Neural progenitor cell (in vitro differentiated cells): ENCODE results near the gene CRACDL. TPM values are rescaled to one million over a fixed set of nuclear protein-coding genes. Genes with fewer than 3 reads are reported as not detected.

ENCODE experiments used
- DNase-seq: peaks from one replicate; pipeline ENCODE4 v3.0.0-alpha.2; 2016; ENCODE audit warnings: low spot score
- H2AFZ ChIP-seq: fragments of 200-600 bp; sonication (generic); replicated peaks from 2 replicates; pipeline ENCODE4 v1.6.1; 2016; ENCODE audit warnings: antibody characterized with exemption
- H3F3A ChIP-seq: fragments of 200-600 bp; sonication (generic); 2 replicates; pipeline ENCODE4 v1.6.1; 2016; ENCODE audit warnings: antibody characterized with exemption, low read depth
- H3K27ac ChIP-seq: fragments of 200-600 bp; sonication (generic); 2 replicates; pipeline ENCODE4 v1.5.1; 2016; ENCODE audit warnings: mild to moderate bottlenecking
- H3K27me3 ChIP-seq: fragments of 200-600 bp; sonication (generic); 2 replicates; pipeline ENCODE4 v1.6.1; 2016; ENCODE audit warnings: mild to moderate bottlenecking, moderate library complexity
- H3K36me3 ChIP-seq: fragments of 200-600 bp; sonication (generic); 2 replicates; pipeline ENCODE4 v1.5.1; 2016
- H3K4me1 ChIP-seq: fragments of 200-600 bp; sonication (generic); 2 replicates; pipeline ENCODE4 v1.6.1; 2016; ENCODE audit warnings: mixed run types
- H3K4me2 ChIP-seq: fragments of 200-600 bp; sonication (generic); 2 replicates; pipeline ENCODE4 v1.6.1; 2016
- H3K4me3 ChIP-seq: fragments of 200-600 bp; sonication (generic); 2 replicates; pipeline ENCODE4 v1.5.1; 2016
- H3K79me2 ChIP-seq: fragments of 200-600 bp; sonication (generic); 2 replicates; pipeline ENCODE4 v1.6.1; 2016; ENCODE audit warnings: low read depth
- H3K9ac ChIP-seq: fragments of 200-600 bp; sonication (generic); 2 replicates; pipeline ENCODE4 v1.6.1; 2016
- H3K9me3 ChIP-seq: fragments of 200-600 bp; sonication (generic); 2 replicates; pipeline ENCODE4 v1.5.1; 2016; ENCODE audit warnings: low read depth
- H4K20me1 ChIP-seq: fragments of 200-600 bp; sonication (generic); 2 replicates; pipeline ENCODE4 v1.6.1; 2016; ENCODE audit warnings: low read depth
- H3K27ac Mint-ChIP-seq: 3 replicates; pipeline ENCODE4 v1.8.0; 2021; ENCODE audit warnings: mixed read lengths
- H3K27me3 Mint-ChIP-seq: 2 replicates; pipeline ENCODE4 v1.8.0; 2022; ENCODE audit warnings: low read depth, mild to moderate bottlenecking, inconsistent platforms, moderate library complexity, mixed read lengths; ENCODE audit not compliant: insufficient read depth
- H3K36me3 Mint-ChIP-seq: 3 replicates; pipeline ENCODE4 v1.8.0; 2021; ENCODE audit warnings: mixed read lengths
- H3K4me1 Mint-ChIP-seq: 3 replicates; pipeline ENCODE4 v1.8.0; 2021; ENCODE audit warnings: mixed read lengths
- H3K4me3 Mint-ChIP-seq: 3 replicates; pipeline ENCODE4 v1.8.0; 2021; ENCODE audit warnings: mild to moderate bottlenecking, moderate library complexity, mixed read lengths
- H3K9me3 Mint-ChIP-seq: 3 replicates; pipeline ENCODE4 v1.8.0; 2020; ENCODE audit warnings: mixed read lengths
- EZH2 ChIP-seq: fragments of 200-600 bp; sonication (generic); IDR thresholded peaks from 2 replicates; pipeline ENCODE4 v1.6.1; 2017; ENCODE audit warnings: antibody characterized with exemption, mild to moderate bottlenecking, moderate library complexity
- EZH2phosphoT487 ChIP-seq: fragments of 200-600 bp; sonication (generic); IDR thresholded peaks from 2 replicates; pipeline ENCODE4 v1.6.1; 2017; ENCODE audit warnings: antibody characterized with exemption
- total RNA-seq: library from RNA; depleted of rRNA; stranded (reverse); fragments of >200 nt; gene quantifications from 2 replicates; pipeline ENCODE4 v1.2.3, GENCODE V29; 2015; ENCODE audit warnings: low replicate concordance
- TF ChIP-seq, protein P1 (sequence below): fragments of 200-600 bp; sonication (generic); IDR thresholded peaks from 2 replicates; pipeline ENCODE4 v1.5.1; 2017; ENCODE audit warnings: antibody characterized with exemption, mild to moderate bottlenecking

The CRACDL gene
- total RNA-seq, 1 donor from 2014 or later = 0.07 TPM

DNA sequence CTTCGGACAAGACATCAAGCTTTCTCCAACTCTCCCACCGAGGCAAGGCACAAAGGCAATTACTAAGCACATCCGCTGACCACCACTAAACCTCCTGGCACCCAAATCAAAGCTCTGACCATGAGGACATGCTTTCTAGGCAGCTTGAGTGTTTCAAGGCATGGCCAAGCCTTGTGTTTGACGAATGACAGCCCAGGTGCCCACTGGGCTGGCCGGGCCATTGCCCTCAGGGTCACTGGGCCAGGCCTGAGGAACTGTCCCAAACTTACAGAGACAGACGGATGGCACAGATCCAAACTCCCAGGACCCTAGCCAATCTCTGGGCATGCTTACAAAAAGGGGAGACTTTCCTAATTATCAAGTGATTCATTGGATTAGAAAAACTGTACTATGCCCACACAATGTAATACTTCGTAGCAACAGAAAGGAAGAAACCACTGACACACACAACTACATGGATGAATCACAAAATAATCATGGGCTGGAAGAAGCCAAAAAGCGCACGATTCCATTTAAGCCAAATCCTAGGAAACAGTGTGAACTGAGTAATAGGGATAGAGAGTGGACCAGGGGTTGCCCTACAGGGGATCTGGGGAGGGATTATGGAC, 20.2 kb downstream of the CRACDL start:
- Mint-ChIP-seq H3K9me3 (peaks cover 2% of the 10 kb centered on the region), H3K27ac (no peak overlapping the region), H3K4me3 (no peak overlapping the region), H3K4me1 (peaks cover 2% of the 10 kb centered on the region), H3K27me3 (peaks cover 5% of the 10 kb centered on the region), H3K36me3 (no peaks in the 10 kb centered on the region)
- Histone ChIP-seq H3K79me2 (no peaks in the 10 kb centered on the region), H3K9ac (no peak overlapping the region), H3K9me3 (no peaks in the 10 kb centered on the region), H3K4me2 (no peak overlapping the region), H3K27me3 (no peaks in the 10 kb centered on the region), H3K36me3 (no peaks in the 10 kb centered on the region), H3F3A (no peaks in the 10 kb centered on the region), H3K27ac (no peak overlapping the region), H3K4me1 (no peaks in the 10 kb centered on the region), H4K20me1 (no peaks in the 10 kb centered on the region), H2AFZ (no peak overlapping the region), H3K4me3 (no peak overlapping the region)
- no peak for TF ChIP-seq EZH2phosphoT487
- TF ChIP-seq, protein P1, sequence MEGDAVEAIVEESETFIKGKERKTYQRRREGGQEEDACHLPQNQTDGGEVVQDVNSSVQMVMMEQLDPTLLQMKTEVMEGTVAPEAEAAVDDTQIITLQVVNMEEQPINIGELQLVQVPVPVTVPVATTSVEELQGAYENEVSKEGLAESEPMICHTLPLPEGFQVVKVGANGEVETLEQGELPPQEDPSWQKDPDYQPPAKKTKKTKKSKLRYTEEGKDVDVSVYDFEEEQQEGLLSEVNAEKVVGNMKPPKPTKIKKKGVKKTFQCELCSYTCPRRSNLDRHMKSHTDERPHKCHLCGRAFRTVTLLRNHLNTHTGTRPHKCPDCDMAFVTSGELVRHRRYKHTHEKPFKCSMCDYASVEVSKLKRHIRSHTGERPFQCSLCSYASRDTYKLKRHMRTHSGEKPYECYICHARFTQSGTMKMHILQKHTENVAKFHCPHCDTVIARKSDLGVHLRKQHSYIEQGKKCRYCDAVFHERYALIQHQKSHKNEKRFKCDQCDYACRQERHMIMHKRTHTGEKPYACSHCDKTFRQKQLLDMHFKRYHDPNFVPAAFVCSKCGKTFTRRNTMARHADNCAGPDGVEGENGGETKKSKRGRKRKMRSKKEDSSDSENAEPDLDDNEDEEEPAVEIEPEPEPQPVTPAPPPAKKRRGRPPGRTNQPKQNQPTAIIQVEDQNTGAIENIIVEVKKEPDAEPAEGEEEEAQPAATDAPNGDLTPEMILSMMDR = no peak
- DNase-seq = no peak

DNA sequence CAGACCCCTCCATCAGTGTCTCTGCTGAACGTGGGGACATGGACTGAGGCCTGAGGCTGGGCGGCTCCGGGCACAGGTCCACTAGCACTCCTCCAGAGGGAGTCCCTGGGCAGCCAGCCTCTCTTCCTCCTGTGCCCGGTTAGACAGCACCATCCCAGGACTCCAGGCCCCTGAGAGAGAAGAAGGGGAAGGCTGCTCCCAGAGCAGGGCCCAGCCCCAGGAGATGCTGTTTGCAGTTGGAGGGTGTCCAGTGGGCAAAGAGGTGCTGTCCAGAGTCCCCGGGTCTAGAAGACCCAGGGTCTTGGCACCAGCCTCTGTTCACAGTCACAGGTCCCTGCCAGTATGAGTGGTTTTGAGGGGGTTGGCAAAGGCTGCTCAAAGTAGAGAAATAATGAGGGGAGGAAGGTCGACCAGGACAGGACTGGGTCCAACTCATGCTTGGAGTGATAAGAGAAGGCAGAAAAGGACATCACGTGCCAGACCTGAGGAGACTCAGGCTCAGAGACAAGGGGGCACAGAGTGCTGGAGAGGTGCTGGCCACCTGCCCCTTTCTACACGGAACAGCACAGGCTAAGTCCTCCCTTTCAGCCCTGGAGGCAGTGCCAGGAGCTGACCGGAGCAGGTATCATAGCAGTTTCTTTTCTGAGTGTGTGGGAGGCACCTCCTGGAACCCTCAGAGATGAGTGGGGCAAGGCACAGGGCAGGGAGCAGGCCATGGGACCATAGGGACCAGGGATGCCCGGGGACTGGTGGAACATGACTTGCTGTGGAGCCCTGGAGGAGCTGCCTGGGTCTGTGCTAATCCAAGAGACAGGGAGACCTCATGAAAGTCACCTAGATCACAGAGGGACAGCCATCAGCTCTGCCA, 21.1 kb downstream of the CRACDL start:
- no peak overlapping the region for H3K4me3 ChIP-seq

DNA sequence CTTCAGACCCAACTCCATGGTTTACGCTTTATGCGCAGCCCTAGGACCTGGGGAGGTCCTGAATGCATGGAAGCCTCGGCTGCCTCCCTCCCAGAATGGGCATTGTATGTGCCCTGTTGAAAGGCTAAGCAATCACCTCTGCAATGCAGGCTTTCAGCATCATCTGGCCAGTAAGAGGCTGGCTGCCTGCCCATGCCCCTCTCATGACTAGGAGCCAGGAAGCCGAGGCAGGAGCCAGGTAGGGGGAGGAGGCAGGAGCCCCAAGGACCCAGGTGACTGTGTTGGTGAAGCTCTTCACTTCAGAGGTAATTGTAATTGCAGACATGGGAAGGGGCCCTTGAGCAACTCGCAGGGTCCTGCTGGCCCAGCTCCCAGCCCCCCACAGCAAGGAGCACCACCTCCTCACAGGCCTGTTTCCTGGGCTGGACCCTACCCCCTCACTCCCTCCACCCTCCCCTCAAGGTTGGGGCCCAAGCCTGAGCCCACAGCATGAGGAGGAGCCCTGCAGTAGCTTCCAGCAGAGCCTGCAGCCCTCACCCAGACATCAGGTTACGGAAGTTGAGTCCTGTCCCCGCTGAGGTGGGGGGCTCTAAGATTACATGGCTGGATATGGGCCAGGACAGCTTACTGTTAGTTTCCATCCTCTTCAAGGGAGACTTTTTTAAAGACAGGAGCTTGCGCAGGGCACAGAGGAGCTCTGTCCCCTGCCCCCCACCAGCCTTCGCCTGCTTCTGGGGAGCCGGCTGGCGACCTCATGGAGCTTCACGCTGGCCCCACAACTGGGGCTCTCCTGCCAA, 21.9 kb downstream of the CRACDL start:
- H3K36me3 Mint-ChIP-seq = no peaks in the 10 kb centered on the region
- H3K4me3 Mint-ChIP-seq = no peak overlapping the region
- no peak overlapping the region for H3K4me3 ChIP-seq

More for the DNA sequence above, 21.1 kb downstream of the CRACDL start:
- Histone ChIP-seq H3K79me2 (no peaks in the 10 kb centered on the region), H3F3A (peaks cover 1% of the 10 kb centered on the region), H3K36me3 (no peaks in the 10 kb centered on the region), H3K4me1 (peaks cover 1% of the 10 kb centered on the region), H3K9ac (no peak overlapping the region), H3K27me3 (no peaks in the 10 kb centered on the region), H3K4me2 (no peak overlapping the region), H3K9me3 (no peaks in the 10 kb centered on the region), H2AFZ (no peak overlapping the region), H4K20me1 (no peaks in the 10 kb centered on the region), H3K27ac (no peak overlapping the region)
- Mint-ChIP-seq H3K4me3 (no peak overlapping the region), H3K27ac (no peak overlapping the region), H3K36me3 (no peaks in the 10 kb centered on the region), H3K27me3 (peaks cover 3% of the 10 kb centered on the region), H3K9me3 (peaks cover 2% of the 10 kb centered on the region), H3K4me1 (peaks cover 3% of the 10 kb centered on the region)
- TF ChIP-seq EZH2phosphoT487 (no peak), EZH2 (no peak)
- TF ChIP-seq, protein P1 = no peak
- DNase-seq = no peak

More for the DNA sequence above, 21.9 kb downstream of the CRACDL start:
- Histone ChIP-seq H3K4me1 (peaks cover 8% of the 10 kb centered on the region), H3K36me3 (no peaks in the 10 kb centered on the region), H3K27ac (no peak overlapping the region), H3K9me3 (no peaks in the 10 kb centered on the region), H3K9ac (no peak overlapping the region), H3K79me2 (no peaks in the 10 kb centered on the region), H2AFZ (no peak overlapping the region), H3F3A (peaks cover 6% of the 10 kb centered on the region), H4K20me1 (no peaks in the 10 kb centered on the region), H3K27me3 (no peaks in the 10 kb centered on the region), H3K4me2 (no peak overlapping the region)
- peaks cover 11% of the 10 kb centered on the region for H3K4me1 Mint-ChIP-seq
- no peak overlapping the region for H3K27ac Mint-ChIP-seq
- DNase-seq = no peak
- peaks cover 2% of the 10 kb centered on the region for H3K9me3 Mint-ChIP-seq
- TF ChIP-seq, protein P1 = no peak
- TF ChIP-seq EZH2phosphoT487 (no peak), EZH2 (no peak)
- peaks cover 3% of the 10 kb centered on the region for H3K27me3 Mint-ChIP-seq
